Purkinje cell (primary cell): ENCODE data around the gene TBKBP1. TPM values are rescaled to one million over a fixed set of nuclear protein-coding genes. Genes with fewer than 3 reads are reported as not detected.

Source experiments
- polyA plus RNA-seq: library from polyadenylated mRNA; unstranded; fragments of >200 nt; fragmentation: Nextera tagmentation; gene quantifications from 2 replicates; pipeline ENCODE4 v1.2.1, GENCODE V29; 2014

The TBKBP1 gene, protein sequence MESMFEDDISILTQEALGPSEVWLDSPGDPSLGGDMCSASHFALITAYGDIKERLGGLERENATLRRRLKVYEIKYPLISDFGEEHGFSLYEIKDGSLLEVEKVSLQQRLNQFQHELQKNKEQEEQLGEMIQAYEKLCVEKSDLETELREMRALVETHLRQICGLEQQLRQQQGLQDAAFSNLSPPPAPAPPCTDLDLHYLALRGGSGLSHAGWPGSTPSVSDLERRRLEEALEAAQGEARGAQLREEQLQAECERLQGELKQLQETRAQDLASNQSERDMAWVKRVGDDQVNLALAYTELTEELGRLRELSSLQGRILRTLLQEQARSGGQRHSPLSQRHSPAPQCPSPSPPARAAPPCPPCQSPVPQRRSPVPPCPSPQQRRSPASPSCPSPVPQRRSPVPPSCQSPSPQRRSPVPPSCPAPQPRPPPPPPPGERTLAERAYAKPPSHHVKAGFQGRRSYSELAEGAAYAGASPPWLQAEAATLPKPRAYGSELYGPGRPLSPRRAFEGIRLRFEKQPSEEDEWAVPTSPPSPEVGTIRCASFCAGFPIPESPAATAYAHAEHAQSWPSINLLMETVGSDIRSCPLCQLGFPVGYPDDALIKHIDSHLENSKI
- polyA plus RNA-seq, result 2.1 TPM in 1 of 2 replicates, not detected in the other

DNA sequence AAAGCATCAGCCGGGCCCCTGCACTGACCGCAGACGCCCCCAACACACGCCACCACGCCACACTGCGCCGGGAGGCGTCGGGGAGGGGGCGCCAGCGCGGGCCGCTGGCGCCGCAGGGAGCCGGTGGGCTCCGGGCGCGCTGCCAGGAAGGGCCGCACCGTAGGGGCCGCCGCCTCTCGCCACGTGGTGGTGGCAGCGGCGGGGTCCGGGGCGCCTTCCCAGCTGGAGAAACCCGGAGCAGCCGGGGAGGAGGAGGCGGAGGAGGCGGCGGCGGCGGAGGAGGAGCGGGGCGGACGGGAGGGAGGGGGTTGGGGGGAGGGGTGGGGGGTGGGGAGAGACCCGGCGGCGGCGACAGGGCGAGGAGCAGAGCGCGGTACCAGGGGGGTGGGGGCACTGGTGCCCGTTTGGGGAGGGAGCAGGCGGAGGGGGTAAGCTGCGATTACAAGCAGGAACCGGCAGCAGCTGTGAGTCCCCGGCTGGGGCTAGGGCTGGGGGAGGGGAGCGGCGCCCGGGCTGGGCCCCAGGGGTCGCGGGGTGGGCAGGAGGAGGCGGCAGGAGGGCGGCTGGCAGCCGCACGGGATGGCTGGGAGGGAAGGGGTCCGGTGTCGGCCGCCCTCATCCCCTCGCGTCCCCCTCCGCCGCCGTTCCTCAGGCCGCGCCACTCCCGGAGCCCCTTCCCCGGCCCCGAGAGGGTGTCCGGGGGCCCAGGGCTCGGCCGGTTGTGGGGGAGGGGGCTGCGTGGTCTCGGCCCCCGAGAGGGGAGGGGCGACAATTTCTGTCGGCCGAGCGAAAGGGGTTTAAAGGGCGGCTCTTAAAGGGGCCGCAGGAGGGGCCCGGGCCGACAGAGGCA, at the start of gene TBKBP1:
Gene TBKBP1 (plus strand): TSS at position 431 of the 850 bp plus-strand sequence. CDS start 1,952 bp downstream, outside the sequence.

DNA sequence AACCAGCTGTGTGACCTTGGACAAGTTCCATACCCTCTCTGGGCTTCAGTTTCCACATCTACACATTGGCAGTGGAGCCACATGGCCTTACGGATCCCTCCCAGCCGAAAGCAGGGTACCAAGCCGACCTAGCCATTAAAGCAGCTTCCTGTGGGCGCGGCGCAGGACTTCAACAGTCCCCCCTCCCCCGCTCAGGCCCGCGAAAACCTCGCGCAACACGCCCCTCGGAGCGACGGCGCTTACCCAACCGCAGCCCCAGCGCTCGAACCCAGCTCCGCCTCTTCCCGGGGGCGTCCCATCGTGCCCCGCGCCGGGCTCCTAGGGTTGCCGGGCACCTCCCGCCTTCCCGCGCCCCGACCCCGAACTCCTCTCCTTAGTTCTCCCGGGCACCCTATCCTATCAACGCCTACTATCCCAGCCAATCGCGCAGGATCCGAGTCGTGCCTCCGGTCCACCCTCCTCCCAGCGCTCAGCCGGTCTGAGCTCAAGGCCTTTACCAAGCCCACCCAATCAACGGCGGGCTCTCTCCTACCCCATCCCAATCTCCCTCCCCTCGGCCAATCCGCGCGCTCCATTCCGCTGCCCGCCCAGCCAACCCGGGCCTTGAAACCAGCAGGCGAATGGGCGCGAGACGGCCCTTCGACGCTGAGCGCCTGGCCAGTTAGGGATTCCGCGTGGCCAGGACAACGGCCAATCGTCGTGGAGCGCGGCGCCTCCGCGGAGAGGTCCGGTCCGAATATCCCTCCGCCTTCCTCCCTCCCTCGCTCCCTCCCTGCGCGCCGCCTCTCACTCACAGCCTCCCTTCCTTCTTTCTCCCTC, 44.6 kb upstream of the TBKBP1 start, which contains the start of gene KPNB1:
Gene KPNB1 (plus strand): TSS at position 767 of the 819 bp plus-strand sequence. CDS start 326 bp downstream, outside the sequence.

DNA sequence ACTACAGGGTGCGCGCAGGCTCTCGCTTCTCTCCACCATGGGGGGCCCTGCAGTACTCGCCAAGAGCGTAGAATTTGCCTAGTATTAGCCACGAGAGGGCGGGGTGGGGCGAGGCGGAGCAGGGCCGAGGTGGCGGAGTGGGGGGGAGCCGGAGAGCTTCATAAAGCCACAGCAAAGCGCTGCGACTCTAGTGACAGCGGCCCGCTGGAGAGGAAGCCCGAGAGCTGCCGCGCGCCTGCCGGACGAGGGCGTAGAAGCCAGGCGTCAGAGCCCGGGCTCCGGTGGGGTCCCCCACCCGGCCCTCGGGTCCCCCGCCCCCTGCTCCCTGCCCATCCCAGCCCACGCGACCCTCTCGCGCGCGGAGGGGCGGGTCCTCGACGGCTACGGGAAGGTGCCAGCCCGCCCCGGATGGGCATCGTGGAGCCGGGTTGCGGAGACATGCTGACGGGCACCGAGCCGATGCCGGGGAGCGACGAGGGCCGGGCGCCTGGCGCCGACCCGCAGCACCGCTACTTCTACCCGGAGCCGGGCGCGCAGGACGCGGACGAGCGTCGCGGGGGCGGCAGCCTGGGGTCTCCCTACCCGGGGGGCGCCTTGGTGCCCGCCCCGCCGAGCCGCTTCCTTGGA, 39.2 kb downstream of the TBKBP1 start, which contains the start of gene TBX21:
Gene TBX21 (plus strand): TSS at position 190 of the 627 bp plus-strand sequence. CDS start 219 bp downstream, at position 409.

Other genes with a start within 250 kb of the TBKBP1 start
- gene NPEPPS, start 163.1 kb upstream of the TBKBP1 start, polyA plus RNA-seq, result 62.7 and 84.7 TPM in 2 replicates
- gene KPNB1, start 44.2 kb upstream of the TBKBP1 start, polyA plus RNA-seq, result 79.4 and 84.5 TPM in 2 replicates
- gene TBX21, start 39.1 kb downstream of the TBKBP1 start, polyA plus RNA-seq, result not detected in 2 replicates
- 0.67 and 0.90 TPM in 2 replicates for gene OSBPL7, start 127.6 kb downstream of the TBKBP1 start, polyA plus RNA-seq
- gene MRPL10, start 137.4 kb downstream of the TBKBP1 start, polyA plus RNA-seq, result 21.8 and 31.4 TPM in 2 replicates
- gene LRRC46, start 137.5 kb downstream of the TBKBP1 start, polyA plus RNA-seq, result 6.0 TPM in 1 of 2 replicates, not detected in the other
- 0.58 and 1.3 TPM in 2 replicates for gene SCRN2, start 147.1 kb downstream of the TBKBP1 start, polyA plus RNA-seq
- gene SP6, start 157.0 kb downstream of the TBKBP1 start, polyA plus RNA-seq, result not detected in 2 replicates
- gene SP2, start 202.1 kb downstream of the TBKBP1 start, polyA plus RNA-seq, result 2.1 and 3.0 TPM in 2 replicates
- gene PNPO, start 247.4 kb downstream of the TBKBP1 start, polyA plus RNA-seq, result 14.7 and 43.6 TPM in 2 replicates